Hepatocyte (in vitro differentiated cells): Measurements from ENCODE around the gene DYNC2LI1. TPM values are rescaled to one million over a fixed set of nuclear protein-coding genes. Genes with fewer than 3 reads are reported as not detected.

Source experiments
- DNase-seq: peaks from one replicate; pipeline ENCODE4 v3.0.0-alpha.2; 2016; ENCODE audit warnings: low spot score
- H2AFZ ChIP-seq: fragments of 200-600 bp; sonication (generic); 2 replicates; pipeline ENCODE4 v1.6.0; 2016; ENCODE audit warnings: antibody characterized with exemption, mild to moderate bottlenecking
- H3K27ac ChIP-seq: fragments of 200-600 bp; sonication (generic); 2 replicates; pipeline ENCODE4 v1.5.1; 2016; ENCODE audit warnings: mild to moderate bottlenecking
- H3K27me3 ChIP-seq: fragments of 200-600 bp; sonication (generic); 2 replicates; pipeline ENCODE4 v1.6.1; 2016
- H3K36me3 ChIP-seq: fragments of 200-600 bp; sonication (generic); replicated peaks from 2 replicates; pipeline ENCODE4 v1.5.1; 2016; ENCODE audit warnings: low read depth; ENCODE audit not compliant: insufficient read depth
- H3K4me1 ChIP-seq: fragments of 200-600 bp; sonication (generic); 2 replicates; pipeline ENCODE4 v1.5.1; 2016; ENCODE audit warnings: mild to moderate bottlenecking, moderate library complexity; ENCODE audit not compliant: insufficient read depth
- H3K4me2 ChIP-seq: fragments of 200-600 bp; sonication (generic); 2 replicates; pipeline ENCODE4 v1.6.0; 2016
- H3K4me3 ChIP-seq: fragments of 200-600 bp; sonication (generic); 2 replicates; pipeline ENCODE4 v1.5.1; 2016; ENCODE audit warnings: mild to moderate bottlenecking
- H3K79me2 ChIP-seq: fragments of 200-600 bp; sonication (generic); 2 replicates; pipeline ENCODE4 v1.6.0; 2017; ENCODE audit warnings: mild to moderate bottlenecking
- H3K9me2 ChIP-seq: fragments of 200-600 bp; sonication (generic); replicated peaks from 2 replicates; pipeline ENCODE4 v1.6.0; 2017; ENCODE audit warnings: mild to moderate bottlenecking; ENCODE audit not compliant: insufficient read depth
- H3K9me3 ChIP-seq: fragments of 200-600 bp; sonication (generic); 2 replicates; pipeline ENCODE4 v1.5.1; 2016; ENCODE audit warnings: low read depth, mild to moderate bottlenecking
- H4K20me1 ChIP-seq: fragments of 200-600 bp; sonication (generic); 2 replicates; pipeline ENCODE4 v1.6.0; 2016; ENCODE audit warnings: mild to moderate bottlenecking; ENCODE audit not compliant: insufficient read depth, poor library complexity, severe bottlenecking
- EZH2 ChIP-seq: fragments of 200-600 bp; sonication (generic); IDR thresholded peaks from 2 replicates; pipeline ENCODE4 v1.6.1; 2016; ENCODE audit warnings: antibody characterized with exemption, mild to moderate bottlenecking, borderline replicate concordance
- EZH2phosphoT487 ChIP-seq: fragments of 200-600 bp; sonication (generic); IDR thresholded peaks from one replicate; pipeline ENCODE4 v1.6.1; 2018; ENCODE audit warnings: antibody characterized with exemption, mild to moderate bottlenecking, low read depth, moderate library complexity; ENCODE audit not compliant: unreplicated experiment, severe bottlenecking
- WGBS: methylation state at CpG from one replicate; pipeline ENCODE4 v1.1.6; 2016; ENCODE audit warnings: low lambda C conversion rate; ENCODE audit errors: missing lambda C conversion rate; 5-methylcytosine and 5-hydroxymethylcytosine counted together
- polyA plus RNA-seq: library from polyadenylated mRNA; unstranded; fragments of >200 nt; fragmentation: Nextera tagmentation; extraction: Ambion mirVana; gene quantifications from 2 replicates; pipeline ENCODE4 v1.2.1, GENCODE V29; 2016
- total RNA-seq: library from RNA; depleted of rRNA; stranded (reverse); fragments of >200 nt; gene quantifications from 2 replicates; pipeline ENCODE4 v1.2.3, GENCODE V29; 2014
- TF ChIP-seq, protein P1 (sequence below): fragments of 200-600 bp; sonication (generic); IDR thresholded peaks from 2 replicates; pipeline ENCODE4 v1.5.1; 2016; ENCODE audit warnings: antibody characterized with exemption, mild to moderate bottlenecking; ENCODE audit not compliant: poor library complexity

The DYNC2LI1 gene
- total and polyA plus RNA-seq, 2 experiments from 2014 or later = 22.7 to 40.4 TPM

DNA sequence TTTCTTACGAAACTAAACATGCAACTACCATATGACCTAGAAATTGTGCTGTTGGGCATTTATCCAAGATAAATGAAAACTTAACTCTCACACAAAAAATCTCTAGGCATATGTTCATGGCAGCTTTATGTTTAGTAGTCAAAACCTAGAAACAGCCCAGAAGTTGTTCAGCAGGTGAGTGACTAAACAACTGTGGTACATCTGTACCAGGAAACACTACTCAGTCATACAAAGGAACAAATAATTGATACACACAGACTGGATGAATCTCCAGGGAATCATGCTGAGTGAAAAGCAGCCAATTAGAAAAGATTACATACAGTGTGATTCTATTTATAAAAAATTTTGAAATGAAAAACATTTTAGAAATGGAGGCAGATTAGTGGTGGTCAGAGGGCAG, 29.3 kb downstream of the DYNC2LI1 start:
- no peak overlapping the region for H3K4me2 ChIP-seq
- H3K27me3 ChIP-seq = no peaks in the 10 kb centered on the region
- H4K20me1 ChIP-seq = no peaks in the 10 kb centered on the region
- TF ChIP-seq, protein P1, sequence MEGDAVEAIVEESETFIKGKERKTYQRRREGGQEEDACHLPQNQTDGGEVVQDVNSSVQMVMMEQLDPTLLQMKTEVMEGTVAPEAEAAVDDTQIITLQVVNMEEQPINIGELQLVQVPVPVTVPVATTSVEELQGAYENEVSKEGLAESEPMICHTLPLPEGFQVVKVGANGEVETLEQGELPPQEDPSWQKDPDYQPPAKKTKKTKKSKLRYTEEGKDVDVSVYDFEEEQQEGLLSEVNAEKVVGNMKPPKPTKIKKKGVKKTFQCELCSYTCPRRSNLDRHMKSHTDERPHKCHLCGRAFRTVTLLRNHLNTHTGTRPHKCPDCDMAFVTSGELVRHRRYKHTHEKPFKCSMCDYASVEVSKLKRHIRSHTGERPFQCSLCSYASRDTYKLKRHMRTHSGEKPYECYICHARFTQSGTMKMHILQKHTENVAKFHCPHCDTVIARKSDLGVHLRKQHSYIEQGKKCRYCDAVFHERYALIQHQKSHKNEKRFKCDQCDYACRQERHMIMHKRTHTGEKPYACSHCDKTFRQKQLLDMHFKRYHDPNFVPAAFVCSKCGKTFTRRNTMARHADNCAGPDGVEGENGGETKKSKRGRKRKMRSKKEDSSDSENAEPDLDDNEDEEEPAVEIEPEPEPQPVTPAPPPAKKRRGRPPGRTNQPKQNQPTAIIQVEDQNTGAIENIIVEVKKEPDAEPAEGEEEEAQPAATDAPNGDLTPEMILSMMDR = no peak
- TF ChIP-seq EZH2phosphoT487 = no peak
- TF ChIP-seq EZH2 = no peak
- no peaks in the 10 kb centered on the region for H3K36me3 ChIP-seq
- H3K9me2 ChIP-seq = no peaks in the 10 kb centered on the region
- peaks cover 6% of the 10 kb centered on the region for H3K4me1 ChIP-seq
- H2AFZ ChIP-seq = no peak overlapping the region
- no peak overlapping the region for H3K4me3 ChIP-seq
- H3K79me2 ChIP-seq = no peaks in the 10 kb centered on the region
- no peak overlapping the region for H3K27ac ChIP-seq
- 94% methylated on average over 1 of the region's 1 CpG for WGBS
- H3K9me3 ChIP-seq = no peaks in the 10 kb centered on the region
- DNase-seq = no peak

DNA sequence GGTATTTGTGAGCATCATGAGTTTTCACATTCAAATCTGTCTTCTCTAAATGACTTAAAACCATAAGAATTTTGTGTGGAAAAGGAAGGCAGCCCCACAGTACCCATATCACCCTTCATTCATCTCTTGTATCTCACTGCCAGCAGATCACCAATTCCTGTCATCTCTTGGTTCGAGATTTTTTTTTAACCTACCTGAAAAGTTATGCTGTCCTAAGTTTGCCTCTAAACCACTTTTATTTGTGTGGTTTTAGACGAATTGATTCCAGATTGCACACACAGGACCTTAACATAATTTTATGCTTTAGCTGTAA, 32.8 kb downstream of the DYNC2LI1 start:
- no peak overlapping the region for H3K27ac ChIP-seq
- H3K4me1 ChIP-seq = peaks cover 8% of the 10 kb centered on the region
- H3K9me3 ChIP-seq = no peaks in the 10 kb centered on the region
- no peaks in the 10 kb centered on the region for H3K27me3 ChIP-seq
- H3K4me3 ChIP-seq = no peak overlapping the region
- TF ChIP-seq, protein P1 = no peak
- no peak for TF ChIP-seq EZH2phosphoT487
- no peak for TF ChIP-seq EZH2
- H2AFZ ChIP-seq = no peak overlapping the region
- 68% methylated on average over 2 of the region's 2 CpGs for WGBS
- H3K9me2 ChIP-seq = no peaks in the 10 kb centered on the region
- no peak for DNase-seq
- no peaks in the 10 kb centered on the region for H4K20me1 ChIP-seq
- H3K4me2 ChIP-seq = no peak overlapping the region
- H3K36me3 ChIP-seq = no peaks in the 10 kb centered on the region
- no peaks in the 10 kb centered on the region for H3K79me2 ChIP-seq

DNA sequence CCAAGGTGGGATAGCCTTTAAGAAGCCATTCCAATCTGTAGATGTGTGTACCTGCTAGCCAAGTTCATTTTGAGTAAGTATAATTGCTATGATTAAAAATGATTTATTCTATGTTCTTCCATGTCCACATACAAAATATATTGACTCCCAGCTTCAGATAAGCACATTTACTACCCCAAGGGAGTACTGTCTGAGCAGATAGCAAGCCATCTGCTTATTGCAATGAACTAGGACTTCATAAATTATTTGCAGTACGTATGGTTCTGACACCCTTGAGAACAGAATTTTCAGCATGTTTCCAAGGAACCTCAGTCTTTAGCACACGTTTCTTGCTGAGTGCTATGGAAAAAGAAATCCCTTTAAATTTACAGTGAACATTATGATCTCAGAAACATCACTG, 36.6 kb downstream of the DYNC2LI1 start:
- H3K9me2 ChIP-seq = no peaks in the 10 kb centered on the region
- H3K36me3 ChIP-seq = no peaks in the 10 kb centered on the region
- TF ChIP-seq EZH2phosphoT487 (no peak), EZH2 (no peak)
- TF ChIP-seq, protein P1 = no peak
- H2AFZ ChIP-seq = no peak overlapping the region
- H3K9me3 ChIP-seq = no peaks in the 10 kb centered on the region
- no peaks in the 10 kb centered on the region for H3K79me2 ChIP-seq
- no peaks in the 10 kb centered on the region for H4K20me1 ChIP-seq
- H3K27ac ChIP-seq = no peak overlapping the region
- H3K4me1 ChIP-seq = peaks cover 8% of the 10 kb centered on the region
- H3K4me2 ChIP-seq = no peak overlapping the region
- WGBS = 72% methylated on average over 2 of the region's 2 CpGs
- no peak for DNase-seq
- H3K4me3 ChIP-seq = no peak overlapping the region
- no peaks in the 10 kb centered on the region for H3K27me3 ChIP-seq

DNA sequence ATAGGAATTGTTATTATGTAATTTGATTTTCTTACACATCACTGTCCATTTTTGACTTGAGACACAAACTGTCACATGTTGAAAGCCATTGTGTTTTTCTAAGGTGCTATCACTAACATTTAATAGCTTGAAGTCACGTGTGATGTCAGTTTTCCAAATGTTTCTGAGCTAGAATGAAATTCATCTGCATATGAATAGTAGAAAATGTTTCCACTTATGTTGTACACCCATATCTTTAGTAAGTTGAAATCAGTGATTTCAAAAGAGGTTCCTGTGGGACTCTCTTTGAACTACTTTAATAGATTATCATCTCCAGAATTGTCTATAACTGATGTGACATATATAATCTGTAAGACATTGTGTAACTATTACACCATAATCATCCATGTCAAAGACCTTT, 37.0 kb downstream of the DYNC2LI1 start:
- TF ChIP-seq, protein P1 = no peak
- no peak for TF ChIP-seq EZH2
- TF ChIP-seq EZH2phosphoT487 = no peak

More for the DNA sequence above, 37.0 kb downstream of the DYNC2LI1 start:
- Histone ChIP-seq H3K9me3 (no peaks in the 10 kb centered on the region), H2AFZ (no peak overlapping the region), H3K79me2 (no peaks in the 10 kb centered on the region), H3K4me3 (no peak overlapping the region), H3K27me3 (no peaks in the 10 kb centered on the region), H4K20me1 (no peaks in the 10 kb centered on the region), H3K4me2 (no peak overlapping the region), H3K4me1 (peaks cover 8% of the 10 kb centered on the region), H3K9me2 (no peaks in the 10 kb centered on the region), H3K36me3 (no peaks in the 10 kb centered on the region), H3K27ac (no peak overlapping the region)
- no peak for DNase-seq
- 80% methylated on average over 1 of the region's 1 CpG for WGBS
